Dedifferentiated amniotic fluid mesenchymal stem cell (primary cell): Measurements from ENCODE around the gene CD209.
"Not testable (repeated sequence)": the region's sequence is repeated elsewhere in the genome, so short reads cannot be mapped to it uniquely, and the experiment has no call there.

ENCODE experiments used
- DNase-seq: peaks from one replicate; pipeline ENCODE4 v3.0.0-alpha.2; 2016; ENCODE audit errors: extremely low spot score

Gene CD209

DNA sequence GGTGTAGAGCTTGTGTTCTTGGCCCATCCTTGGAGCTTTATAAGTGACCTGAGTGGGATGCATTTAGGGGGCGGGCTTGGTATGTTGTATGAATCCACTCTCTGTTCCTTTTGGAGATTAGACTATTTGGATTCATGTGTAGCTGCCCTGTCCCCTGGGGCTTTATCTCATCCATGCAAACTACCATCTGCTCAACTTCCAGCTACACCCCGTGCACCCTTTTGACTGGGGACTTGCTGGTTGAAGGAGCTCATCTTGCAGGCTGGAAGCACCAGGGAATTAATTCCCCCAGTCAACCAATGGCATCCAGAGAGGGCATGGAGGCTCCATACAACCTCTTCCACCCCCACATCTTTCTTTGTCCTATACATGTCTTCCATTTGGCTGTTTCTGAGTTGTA, 21.8 kb upstream of the CD209 start:
- DNase-seq, result no peak

DNA sequence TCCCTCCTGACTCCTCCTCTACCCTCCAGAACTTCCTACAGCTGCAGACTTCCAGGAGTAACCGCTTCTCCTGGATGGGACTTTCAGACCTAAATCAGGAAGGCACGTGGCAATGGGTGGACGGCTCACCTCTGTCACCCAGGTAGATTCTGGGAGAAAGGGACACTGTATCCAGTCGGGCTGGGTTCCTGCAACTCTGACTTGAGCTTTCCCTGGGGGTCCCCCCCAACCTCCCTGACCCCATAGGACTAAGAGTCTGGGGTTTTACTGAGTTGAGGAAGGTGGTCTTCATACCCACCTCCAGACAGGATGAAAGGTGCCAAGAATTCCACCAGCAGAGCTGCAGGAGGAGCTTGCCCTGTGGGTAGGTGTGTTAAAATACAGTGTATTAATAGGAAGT, 20.2 kb upstream of the CD209 start:
- DNase-seq, result no peak

DNA sequence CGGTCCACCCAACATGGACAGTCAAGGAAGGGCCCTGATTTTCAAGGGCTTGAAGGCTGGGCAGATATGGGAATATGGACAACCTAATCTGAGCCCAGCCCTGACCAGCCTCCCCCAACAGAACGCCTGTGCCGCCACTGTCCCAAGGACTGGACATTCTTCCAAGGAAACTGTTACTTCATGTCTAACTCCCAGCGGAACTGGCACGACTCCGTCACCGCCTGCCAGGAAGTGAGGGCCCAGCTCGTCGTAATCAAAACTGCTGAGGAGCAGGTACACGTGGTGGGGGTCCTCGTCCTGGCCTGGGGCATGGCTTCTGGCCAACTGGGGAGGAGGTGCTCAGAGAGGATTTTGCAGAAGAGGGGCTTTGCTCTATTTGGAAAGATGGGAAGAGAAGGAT, 19.2 kb upstream of the CD209 start:
- no peak for DNase-seq

DNA sequence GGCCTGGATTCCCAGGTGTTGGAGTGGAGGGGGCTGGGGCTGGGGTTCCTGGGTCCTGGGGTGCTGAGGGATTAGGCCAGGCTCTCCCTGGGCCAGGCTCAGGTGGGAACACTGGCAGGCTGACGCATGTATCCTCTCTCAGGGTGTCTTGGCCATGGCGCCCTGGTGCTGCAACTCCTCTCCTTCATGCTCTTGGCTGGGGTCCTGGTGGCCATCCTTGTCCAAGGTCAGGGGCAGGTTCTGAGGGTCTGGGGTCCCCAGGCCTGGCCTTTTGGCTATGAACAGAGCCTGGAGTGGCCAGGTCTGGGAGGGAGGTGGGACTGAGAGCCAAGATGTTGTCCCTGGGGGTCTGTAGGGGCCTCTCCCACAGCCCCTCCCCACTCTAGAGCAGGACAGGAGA, 17.7 kb upstream of the CD209 start:
- DNase-seq, result not testable (repeated sequence)

DNA sequence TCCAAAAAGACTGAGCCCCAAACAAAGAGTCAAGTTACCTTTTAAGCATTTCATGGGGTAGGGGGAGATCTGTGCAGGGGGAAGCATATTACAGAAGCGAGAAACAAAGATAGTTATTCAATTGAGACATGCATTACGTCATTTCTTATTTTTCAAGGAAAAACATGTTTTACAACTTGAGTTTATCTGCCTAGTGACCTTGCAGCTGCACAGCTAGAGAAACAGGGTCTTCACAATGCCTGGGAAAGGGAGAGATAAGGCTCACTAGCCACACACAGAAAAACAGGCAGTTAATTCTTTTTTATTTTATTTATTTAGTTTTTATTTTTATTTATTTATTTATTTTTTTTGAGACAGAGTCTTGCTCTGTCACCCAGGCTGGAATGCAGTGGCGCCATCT, 16.8 kb upstream of the CD209 start:
- not testable (repeated sequence) for DNase-seq

DNA sequence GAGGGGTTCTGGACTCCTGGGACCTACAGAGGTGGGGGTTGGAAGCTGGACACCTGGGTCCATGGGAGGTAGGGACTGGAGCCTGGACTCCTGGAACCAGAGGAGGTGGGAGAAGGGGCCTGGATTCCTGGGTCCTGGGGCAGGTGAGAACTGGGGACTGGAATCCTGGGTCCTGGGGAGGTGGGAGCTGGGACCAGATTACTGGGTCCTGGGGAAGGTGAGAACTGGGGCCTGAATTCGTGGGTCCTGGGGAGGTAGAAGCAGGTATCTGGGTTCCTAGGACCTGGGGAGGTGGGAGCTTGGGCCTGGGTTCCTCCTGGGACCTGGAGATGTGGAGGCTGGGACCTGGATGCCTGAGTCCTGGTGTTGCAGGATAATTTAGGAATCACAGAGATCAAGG, 16.4 kb upstream of the CD209 start:
- no peak for DNase-seq

DNA sequence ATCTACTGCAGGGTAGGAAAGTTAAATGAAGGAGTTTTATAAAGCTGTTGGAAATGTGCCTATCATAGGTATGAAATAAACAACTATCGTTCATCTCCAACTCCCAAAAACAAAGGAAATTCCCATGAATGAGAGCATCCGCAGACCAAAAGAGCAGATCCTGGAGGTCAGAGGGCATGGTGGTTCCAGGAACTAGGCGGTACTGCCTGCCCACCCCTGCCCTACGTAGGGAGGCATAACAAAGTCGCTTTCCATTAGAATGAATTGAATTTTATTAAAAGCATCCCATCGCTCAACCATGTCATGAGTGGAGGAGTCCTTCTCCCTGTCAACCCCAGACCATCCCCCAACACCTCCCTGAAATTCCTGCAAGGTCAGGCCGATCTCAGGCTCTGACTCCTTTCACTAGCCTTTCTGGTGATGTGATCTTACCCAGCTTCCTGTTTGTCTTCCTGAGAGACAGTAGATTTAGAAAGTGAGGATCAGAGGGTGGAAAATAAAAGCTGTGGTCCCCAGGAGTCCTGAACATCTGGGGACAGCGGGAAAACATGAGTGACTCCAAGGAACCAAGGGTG, 15.5 kb upstream of the CD209 start, which contains the start of gene CLEC4M:
CLEC4M (plus strand) TSS at position 525 of the 575 bp plus-strand sequence; CDS start at position 549, 24 bp downstream.
- no peak for DNase-seq

DNA sequence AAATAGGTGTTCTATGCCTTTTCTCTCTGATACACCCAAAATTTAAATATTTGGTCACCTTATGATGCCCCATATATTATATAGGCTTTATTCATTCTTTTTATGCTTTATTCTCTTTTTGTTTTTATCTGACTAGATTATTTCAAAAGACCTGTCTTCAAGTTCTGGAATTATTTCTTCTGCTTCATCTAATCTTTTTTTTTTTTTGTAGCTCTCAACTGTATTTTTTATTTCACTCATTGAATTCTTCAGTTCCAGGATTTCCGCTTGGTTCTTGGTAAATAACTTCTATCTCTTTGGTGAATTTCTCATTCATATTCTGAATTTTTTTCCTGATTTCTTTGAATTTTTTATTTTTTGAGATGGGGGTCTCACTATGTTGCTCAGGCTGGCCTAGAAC, 11.8 kb upstream of the CD209 start:
- no peak for DNase-seq

DNA sequence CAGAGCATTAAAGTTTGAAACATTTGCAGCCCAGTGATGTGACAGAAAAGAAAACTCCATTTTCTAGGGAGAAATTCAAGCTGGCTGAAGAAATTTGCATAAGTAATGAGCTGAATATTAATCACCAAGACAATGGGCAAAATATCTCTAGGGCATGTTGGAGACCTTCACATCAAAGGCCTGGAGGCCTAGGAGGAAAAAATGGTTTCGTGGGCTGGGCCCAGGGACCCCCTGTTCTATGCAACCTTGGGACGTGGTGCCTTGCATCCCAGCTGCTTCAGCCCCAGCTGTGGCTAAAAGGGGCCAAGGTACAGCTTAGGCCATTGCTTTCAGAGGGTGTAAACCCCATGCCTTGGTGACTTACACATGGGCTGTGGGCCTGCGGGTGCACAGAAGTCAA, 10.0 kb upstream of the CD209 start:
- no peak for DNase-seq

DNA sequence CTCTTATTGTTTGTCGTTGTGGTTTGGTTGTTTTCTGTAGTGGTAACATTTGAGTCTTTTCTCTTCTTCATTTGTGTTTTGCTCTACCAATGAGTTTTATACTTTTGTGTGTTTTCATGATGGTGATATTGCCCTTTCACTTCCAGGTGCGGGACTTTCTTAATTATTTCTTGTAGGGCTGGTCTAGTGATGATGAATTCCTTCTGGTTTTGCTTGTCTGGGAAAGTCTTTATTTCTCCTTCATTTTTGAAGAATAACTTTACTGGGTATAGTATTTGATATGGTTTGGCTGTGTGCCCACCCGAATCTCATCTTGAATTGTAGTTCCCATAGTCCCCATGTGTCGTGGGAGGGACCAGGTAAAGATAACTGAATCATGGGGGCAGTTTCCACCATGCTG, 8.9 kb upstream of the CD209 start:
- no peak for DNase-seq

DNA sequence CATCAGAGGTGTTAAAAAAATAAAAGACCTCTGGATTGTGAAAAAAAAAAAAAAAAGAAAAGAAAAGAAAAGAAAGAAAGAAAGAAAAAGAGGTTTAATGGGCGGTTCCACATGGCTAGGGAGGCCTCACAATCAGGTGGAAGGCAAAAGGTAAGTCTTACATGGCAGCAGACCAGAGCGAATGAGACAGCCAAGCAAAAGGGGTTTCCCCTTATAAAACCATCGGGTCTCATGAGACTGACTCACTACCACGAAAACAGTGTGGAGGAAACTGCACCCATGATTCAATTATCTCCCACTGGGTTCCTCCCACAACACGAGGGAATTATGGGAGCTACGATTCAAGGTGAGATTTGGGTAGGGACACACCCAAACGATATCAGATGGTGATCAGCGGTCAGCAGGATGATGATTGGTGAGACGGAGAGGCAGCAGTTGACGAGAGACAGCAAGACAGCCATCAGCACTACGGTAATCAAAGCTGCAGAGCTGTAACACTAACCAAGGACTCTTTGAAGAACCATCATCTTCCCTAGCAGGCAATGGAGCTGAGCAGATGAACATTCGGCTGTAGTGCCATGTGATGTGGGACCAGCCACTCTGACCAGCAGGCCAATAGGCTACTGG, 3.9 kb upstream of the CD209 start:
- DNase-seq, result no peak

DNA sequence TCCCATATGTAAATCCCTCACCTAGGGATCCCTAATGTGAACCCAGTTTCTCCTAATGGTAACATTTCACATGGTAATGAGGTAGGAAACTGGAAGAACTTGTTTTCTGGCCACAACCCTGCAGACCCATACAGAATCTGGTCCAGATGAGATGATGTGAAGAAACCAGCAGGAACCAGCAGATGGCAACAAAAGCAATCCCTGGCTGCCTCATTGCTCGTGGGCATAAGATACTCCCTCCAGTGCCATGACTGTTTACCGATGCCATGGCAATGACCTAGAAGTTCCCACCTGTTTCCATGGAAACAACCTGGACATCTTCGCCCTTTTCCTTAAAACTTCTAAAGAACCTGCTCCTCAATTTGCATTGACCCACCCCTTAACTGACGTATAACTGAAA, 1.4 kb upstream of the CD209 start:
- DNase-seq, result no peak

DNA sequence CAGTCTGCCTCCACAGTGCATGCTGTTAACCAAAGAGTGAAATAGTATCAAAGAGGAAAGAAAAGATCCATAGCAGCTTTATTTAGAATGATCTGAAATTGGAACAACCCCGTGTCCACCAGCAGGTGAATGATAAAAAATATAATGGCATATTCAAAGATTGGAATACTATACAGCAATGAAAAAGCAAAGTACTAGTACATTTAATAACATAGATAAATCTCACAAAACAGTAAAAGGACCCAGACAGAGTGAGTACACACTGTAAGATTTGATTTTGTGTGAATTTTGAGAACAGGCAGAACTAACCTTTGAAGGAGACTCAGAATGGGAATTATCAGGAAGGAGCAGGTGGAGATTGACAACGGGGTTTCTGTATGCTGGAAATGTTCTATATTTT, 837 bp upstream of the CD209 start:
- DNase-seq, result no peak

DNA sequence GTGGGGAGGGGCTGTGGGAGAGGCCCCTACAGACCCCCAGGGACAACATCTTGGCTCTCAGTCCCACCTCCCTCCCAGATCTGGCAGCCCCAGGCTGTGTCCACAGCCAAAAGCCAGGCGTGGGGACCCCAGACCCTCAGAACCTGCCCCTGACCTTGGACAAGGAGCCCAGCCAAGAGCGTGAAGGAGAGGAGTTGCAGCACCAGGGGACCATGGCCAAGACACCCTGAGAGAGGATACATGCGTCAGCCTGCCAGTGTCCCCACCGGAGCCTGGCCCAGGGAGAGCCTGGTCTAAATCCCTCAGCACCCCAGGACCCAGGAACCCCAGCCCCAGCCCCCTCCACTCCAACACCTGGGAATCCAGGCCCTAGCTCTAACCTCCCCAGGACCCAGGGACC, 1.0 kb downstream of the CD209 start:
- not testable (repeated sequence) for DNase-seq

DNA sequence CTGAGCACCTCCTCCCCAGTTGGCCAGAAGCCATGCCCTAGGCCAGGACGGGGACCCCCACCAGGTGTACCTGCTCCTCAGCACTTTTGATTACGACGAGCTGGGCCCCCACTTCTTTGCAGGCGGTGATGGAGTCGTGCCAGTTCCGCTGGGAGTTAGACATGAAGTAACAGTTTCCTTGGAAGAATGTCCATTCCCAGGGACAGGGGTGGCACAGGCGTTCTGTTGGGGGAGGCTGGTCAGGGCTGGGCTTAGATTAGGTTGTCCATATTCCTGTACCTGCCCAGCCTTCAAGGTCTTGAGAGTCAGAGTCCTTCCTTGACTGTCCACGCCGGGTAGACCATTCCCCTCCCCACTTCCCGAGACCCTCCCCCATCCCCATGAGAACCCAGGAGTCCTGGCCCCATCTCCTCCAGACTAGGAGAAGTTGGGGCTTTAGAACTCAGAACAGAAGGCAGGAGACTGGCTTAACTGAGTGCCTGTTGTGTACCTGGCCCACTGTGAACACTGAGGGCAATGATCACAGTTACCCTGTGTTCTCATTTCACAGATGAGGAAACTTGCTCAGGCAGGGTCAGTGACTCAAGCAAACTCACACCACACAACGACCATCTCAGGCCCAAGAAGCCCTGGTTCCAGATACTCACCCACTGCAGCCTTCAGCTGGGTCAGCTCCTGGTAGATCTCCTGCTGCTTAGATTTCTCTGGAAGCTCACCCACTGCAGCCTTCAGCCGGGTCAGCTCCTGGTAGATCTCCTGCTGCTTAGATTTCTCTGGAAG, 2.3 kb downstream of the CD209 start:
- DNase-seq, result no peak

DNA sequence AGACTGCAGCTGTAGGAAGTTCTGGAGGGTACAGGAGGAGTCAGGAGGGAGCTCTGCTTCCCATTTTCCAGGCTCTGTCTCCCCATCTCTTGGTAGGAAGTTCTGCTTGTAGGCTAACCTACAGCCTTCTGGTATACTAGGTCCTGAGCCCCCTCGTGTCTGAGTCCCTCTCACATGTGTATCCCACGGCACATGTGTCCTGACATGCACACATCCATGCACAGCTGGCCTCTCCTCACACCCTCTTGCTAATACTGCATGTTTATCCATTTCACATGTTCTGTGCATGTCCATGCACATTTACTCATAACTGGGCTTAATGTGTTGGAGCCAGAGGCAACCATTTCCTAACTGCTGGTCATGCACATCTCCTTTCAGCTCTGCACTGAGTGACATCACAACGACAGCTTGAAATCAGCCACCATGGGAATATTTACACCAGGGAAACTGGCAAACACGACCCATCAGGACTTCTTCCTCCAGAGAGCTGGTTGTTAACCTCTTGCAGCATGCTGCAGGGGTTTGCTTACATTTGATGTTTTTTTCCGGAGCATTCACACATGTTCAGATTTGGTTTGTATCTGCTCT, 3.0 kb downstream of the CD209 start:
- no peak for DNase-seq

DNA sequence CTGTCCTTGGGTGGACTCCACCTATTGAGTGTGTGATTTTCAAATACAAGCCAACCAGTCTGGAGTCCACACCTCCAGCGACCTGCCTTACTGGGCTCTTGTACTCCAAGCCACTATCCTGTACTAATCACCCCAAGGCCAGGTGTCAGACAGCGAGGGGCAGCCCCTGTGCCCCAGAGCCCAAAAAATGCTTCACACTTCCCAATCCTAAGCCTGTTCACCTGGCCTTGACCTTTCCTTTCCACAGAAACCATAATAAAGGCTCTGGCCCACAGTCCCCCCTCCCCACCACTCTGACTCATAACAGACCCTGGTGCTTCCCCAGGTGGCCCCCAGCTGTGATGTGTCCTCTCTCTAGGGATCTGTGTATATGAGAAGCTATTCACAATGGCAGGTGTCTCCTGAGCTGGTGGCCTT, 3.9 kb downstream of the CD209 start:
- DNase-seq, result no peak

DNA sequence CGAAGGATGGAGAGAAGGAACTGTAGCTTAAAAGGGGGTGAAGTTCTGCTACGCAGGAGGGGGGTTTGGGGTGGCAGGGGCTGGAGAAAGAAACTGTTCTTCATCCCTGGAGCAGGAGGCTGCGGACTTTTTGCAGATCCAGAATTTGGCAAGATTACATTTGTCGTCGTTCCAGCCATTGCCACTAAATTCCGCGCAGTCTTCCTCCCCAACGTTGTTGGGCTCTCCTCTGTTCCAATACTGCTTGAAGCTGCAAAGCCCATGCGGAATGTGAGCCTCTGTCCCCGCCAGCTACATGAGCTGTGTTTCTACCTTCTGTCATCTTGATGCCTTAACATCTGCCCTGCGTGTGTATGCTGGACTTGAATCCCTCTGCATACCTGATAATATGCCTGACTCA, 4.3 kb downstream of the CD209 start:
- no peak for DNase-seq

DNA sequence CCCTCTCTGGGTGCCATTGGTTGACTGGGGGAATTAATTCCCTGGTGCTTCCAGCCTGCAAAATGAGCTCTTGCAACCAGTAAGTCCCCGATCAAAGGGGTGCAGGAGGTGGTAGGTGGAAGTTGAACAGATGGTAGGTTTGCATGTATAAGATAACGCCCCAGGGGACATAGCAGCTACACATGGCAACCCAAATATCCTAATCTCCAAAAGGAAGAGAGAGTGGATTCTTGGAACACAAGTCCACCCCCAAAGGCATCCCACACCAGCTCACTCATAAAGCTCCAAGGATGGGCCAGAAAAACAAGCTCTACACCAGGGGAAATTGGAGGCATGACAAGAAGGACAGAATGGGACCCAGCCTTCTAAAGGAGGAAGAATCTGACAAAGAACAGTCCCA, 4.8 kb downstream of the CD209 start:
- DNase-seq, result no peak

DNA sequence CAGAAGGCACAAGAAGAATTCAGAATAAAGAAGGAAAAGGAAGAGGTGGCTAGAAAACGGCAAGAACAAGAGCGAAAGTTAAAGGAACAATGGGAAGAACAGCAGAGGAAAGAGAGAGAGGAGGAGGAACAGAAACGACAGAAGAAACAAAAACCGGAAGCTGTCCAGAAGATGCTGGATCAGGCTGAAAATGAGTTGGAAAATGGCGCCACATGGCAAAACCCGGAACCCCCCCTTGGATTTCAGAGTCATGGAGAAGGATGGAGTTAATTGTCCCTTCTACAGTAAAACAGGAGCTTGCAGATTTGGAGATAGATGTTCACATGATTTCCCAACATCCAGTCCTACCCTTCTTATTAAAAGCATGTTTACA, 6.7 kb downstream of the CD209 start:
- no peak for DNase-seq

DNA sequence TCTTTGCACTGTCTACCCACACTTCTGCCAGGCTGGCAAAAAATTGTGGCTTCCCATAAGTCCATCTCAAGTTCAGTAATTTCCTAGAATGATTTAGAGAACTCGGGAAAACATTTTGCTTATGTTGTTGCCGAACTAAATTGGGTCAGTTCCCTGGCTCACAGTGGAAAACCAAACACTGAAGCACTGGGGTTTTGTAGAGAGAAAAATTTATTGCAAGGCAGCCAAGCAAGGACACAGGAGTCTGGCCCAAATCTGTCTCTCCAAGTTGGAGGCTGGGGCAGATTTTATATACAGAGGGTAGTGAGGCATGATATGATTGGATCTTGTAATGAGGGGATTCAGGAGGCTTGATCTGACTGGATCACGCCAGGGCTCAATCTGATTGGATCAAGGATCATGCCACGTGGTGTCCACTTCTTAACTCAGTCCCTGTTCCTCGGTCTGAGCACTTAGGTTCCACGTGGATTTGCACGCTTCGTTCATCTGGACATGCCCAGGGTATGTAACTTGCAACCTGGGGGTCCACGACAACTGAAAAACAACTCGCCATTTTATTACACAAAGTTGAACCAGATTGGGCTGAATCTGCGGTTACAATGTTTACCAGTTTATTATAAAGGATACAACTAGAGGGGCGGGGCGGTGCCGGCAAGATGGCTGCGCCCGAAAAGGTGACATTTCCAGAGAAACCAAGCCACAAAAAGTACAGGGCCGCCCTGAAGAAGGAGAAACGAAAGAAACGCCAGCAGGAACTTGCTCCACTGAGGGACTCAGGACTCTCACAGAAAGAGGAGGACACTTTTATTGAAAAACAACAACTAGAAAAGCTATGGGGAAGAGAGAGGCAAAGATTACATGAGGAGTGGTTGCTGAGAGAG, 7.3 kb downstream of the CD209 start:
- no peak for DNase-seq

DNA sequence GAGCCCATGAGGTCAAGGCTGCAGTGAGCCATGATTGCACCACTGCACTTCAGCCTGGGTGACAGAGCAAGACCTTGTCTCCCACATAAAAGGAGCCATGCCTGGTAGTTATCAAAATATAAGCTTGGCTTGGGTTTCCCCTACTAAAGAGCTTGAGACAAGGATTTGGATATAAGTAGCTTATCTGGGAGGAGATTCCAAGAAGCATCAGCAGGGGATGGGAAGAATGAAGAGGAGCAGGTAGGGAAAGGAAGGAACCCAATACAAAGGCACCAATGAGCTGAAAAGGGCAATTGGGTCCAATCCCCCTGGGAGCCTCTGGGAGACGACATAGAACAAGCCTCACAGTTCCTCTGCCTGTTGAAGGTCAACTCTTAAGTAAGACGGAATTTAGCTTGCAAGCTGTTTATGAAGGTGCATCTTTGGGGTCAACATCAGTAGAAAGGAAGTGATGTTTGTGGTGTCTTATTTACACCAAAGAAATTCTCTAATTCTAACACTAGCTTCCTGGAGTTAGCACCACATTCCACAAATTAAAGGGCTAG, 8.1 kb downstream of the CD209 start:
- DNase-seq, result no peak
